HepG2 (cell line): Measurements from ENCODE around the gene GLOD4. TPM values are rescaled to one million over a fixed set of nuclear protein-coding genes. Genes with fewer than 3 reads are reported as not detected.

ENCODE experiments used
- ATAC-seq: fragments of 200-7000 bp; cut with Tn5 transposase; 3 replicates; pipeline ENCODE4 v1.9.1; 2020; ENCODE audit warnings: mild to moderate bottlenecking, moderate library complexity
- BruUV-seq: library from RNA; stranded (reverse); fragments of 400-500 nt; replicated peaks from 2 replicates; lab custom pipeline; 2021; lab: Mats Ljungman, UMichigan
- CTCF ChIA-PET: fragments of 300-600 bp; formaldehyde crosslinking; extraction: SDS; loops from one replicate; lab custom pipeline; 2021; ENCODE audit warnings: low total read pairs, inconsistent platforms, low intra/inter-chr PET ratio; lab: Yijun Ruan, JAX
- POLR2A ChIA-PET: fragments of 350-600 bp; sonication (Branson Sonifier 250); formaldehyde crosslinking; loops from one replicate; lab custom pipeline; 2020; ENCODE audit warnings: antibody characterized with exemption, inconsistent platforms; lab: Yijun Ruan, JAX
- DNase-seq: peaks from one replicate; pipeline ENCODE4 v3.0.0-alpha.2; 2015; ENCODE audit warnings: low spot score
- FAIRE-seq: peaks from 3 replicates; lab custom pipeline; 2011; peaks lifted over from hg19 to GRCh38; lab: Jason Lieb, UNC
- H2AFZ ChIP-seq: one replicate; pipeline ENCODE4 v1.6.1; 2011; ENCODE audit warnings: low read length, inconsistent platforms
- H3K27ac ChIP-seq: fragments of 300-600 bp; 3 replicates; pipeline ENCODE4 v1.8.0; 2011; ENCODE audit warnings: mixed run types, mild to moderate bottlenecking, mixed read lengths, low read length, inconsistent platforms; ENCODE audit not compliant: insufficient read depth; ENCODE audit errors: extremely low read length
- H3K27me3 ChIP-seq, 2 experiments: fragments of 200-600 bp in 1 of 2; 2 replicates in 1 of 2; 3 replicates in 1 of 2; pipeline versions ENCODE4 v1.6.0 to v1.8.0; 2011; ENCODE audit warnings: low read length in 2 of 2, mild to moderate bottlenecking in 2 of 2, moderate library complexity in 2 of 2, inconsistent platforms in 1 of 2; ENCODE audit not compliant: insufficient read depth in 2 of 2, control insufficient read depth in 1 of 2
- H3K36me3 ChIP-seq, 2 experiments: fragments of 200-600 bp in 1 of 2; replicated peaks in 1 of 2; 2 replicates in 1 of 2; 3 replicates in 1 of 2; pipeline versions ENCODE4 v1.5.1 to v1.8.0; 2011; ENCODE audit warnings: low read length in 2 of 2, inconsistent platforms in 1 of 2; ENCODE audit not compliant: insufficient read depth in 2 of 2, control insufficient read depth in 1 of 2
- H3K4me1 ChIP-seq: 2 replicates; pipeline ENCODE4 v1.5.1; 2012; ENCODE audit warnings: low read length, inconsistent platforms; ENCODE audit not compliant: insufficient read depth
- H3K4me2 ChIP-seq: 2 replicates; pipeline ENCODE4 v1.6.0; 2011; ENCODE audit warnings: low read depth, low read length, inconsistent platforms
- H3K4me3 ChIP-seq, 3 experiments: fragments of 200-600 bp in 1 of 3; sonication (generic), shearing (Covaris generic) in 1 of 3; replicated peaks in 1 of 3; 2 replicates each; pipeline ENCODE4 v1.5.1; 2011 to 2016; ENCODE audit warnings: low read length in 3 of 3, inconsistent platforms in 2 of 3, low read depth in 2 of 3, mild to moderate bottlenecking in 2 of 3, control low read depth in 1 of 3, mixed read lengths in 1 of 3; ENCODE audit not compliant: insufficient read depth in 1 of 3
- H3K79me2 ChIP-seq: one replicate; pipeline ENCODE4 v1.6.1; 2011; ENCODE audit warnings: low read length, inconsistent platforms; ENCODE audit not compliant: insufficient read depth
- H3K9ac ChIP-seq: 2 replicates; pipeline ENCODE4 v1.6.0; 2011; ENCODE audit warnings: mild to moderate bottlenecking, low read depth, low read length, inconsistent platforms; ENCODE audit not compliant: insufficient read depth
- H3K9me3 ChIP-seq: 2 replicates; pipeline ENCODE4 v1.5.1; 2012; ENCODE audit warnings: mild to moderate bottlenecking, low read length
- H4K20me1 ChIP-seq: 2 replicates; pipeline ENCODE4 v1.6.0; 2011; ENCODE audit warnings: inconsistent platforms, mild to moderate bottlenecking, low read length, moderate library complexity; ENCODE audit not compliant: insufficient read depth
- ATRX ChIP-seq: sonication (generic); formaldehyde crosslinking; IDR thresholded peaks from 2 replicates; pipeline ENCODE4 v1.4.0; 2020; ENCODE audit warnings: missing genetic modification reagents, borderline replicate concordance
- DR1 ChIP-seq: sonication (generic); formaldehyde crosslinking; IDR thresholded peaks from 2 replicates; pipeline ENCODE4 v1.8.0; 2021; ENCODE audit warnings: mild to moderate bottlenecking, missing genetic modification reagents, inconsistent platforms
- FUBP1 ChIP-seq: sonication (generic); formaldehyde crosslinking; IDR thresholded peaks from 2 replicates; pipeline ENCODE4 v1.5.1; 2020; ENCODE audit warnings: missing genetic modification reagents, mild to moderate bottlenecking, borderline replicate concordance
- HNRNPUL1 ChIP-seq: fragments of 200-400 bp; formaldehyde crosslinking; IDR thresholded peaks from 2 replicates; pipeline ENCODE4 v1.6.1; 2017; ENCODE audit warnings: low read depth, mild to moderate bottlenecking, low read length, moderate library complexity
- PRDM15 ChIP-seq: sonication (generic); formaldehyde crosslinking; IDR thresholded peaks from 2 replicates; pipeline ENCODE4 v1.4.0; 2020; ENCODE audit warnings: missing genetic modification reagents
- SMC3 ChIP-seq: IDR thresholded peaks from 2 replicates; pipeline ENCODE4 v1.6.1; 2011; ENCODE audit warnings: low read length, improper control_type of control experiment
- SP2 ChIP-seq: sonication (generic); formaldehyde crosslinking; IDR thresholded peaks from 2 replicates; pipeline ENCODE4 v1.5.1; 2020; ENCODE audit warnings: mild to moderate bottlenecking, missing genetic modification reagents
- ZNF274 ChIP-seq: sonication (generic); formaldehyde crosslinking; IDR thresholded peaks from 2 replicates; pipeline ENCODE4 v1.5.1; 2020; ENCODE audit warnings: mild to moderate bottlenecking, missing genetic modification reagents
- ZNF30 ChIP-seq: sonication (generic); formaldehyde crosslinking; IDR thresholded peaks from 2 replicates; pipeline ENCODE4 v1.5.0; 2020; ENCODE audit warnings: mild to moderate bottlenecking, missing genetic modification reagents
- ZNF350 ChIP-seq: sonication (generic); formaldehyde crosslinking; IDR thresholded peaks from 2 replicates; pipeline ENCODE4 v1.4.0; 2020; ENCODE audit warnings: mild to moderate bottlenecking, low read depth, missing genetic modification reagents, borderline replicate concordance
- ZNF580 ChIP-seq: IDR thresholded peaks from 2 replicates; pipeline ENCODE4 v1.6.1; 2016; ENCODE audit warnings: low read depth, borderline replicate concordance
- ZNF800 ChIP-seq: sonication (generic); formaldehyde crosslinking; IDR thresholded peaks from 2 replicates; pipeline ENCODE4 v1.4.0; 2020; ENCODE audit warnings: missing genetic modification reagents
- ZXDC ChIP-seq: sonication (generic); formaldehyde crosslinking; IDR thresholded peaks from 2 replicates; pipeline ENCODE4 v1.5.0; 2020; ENCODE audit warnings: mild to moderate bottlenecking, missing genetic modification reagents
- WGBS: methylation state at CpG from one replicate; pipeline ENCODE4 v1.1.6; 2017; ENCODE audit warnings: low lambda C conversion rate; 5-methylcytosine and 5-hydroxymethylcytosine counted together
- in situ Hi-C: cut with HindIII; loops from 2 replicates; pipeline ENCODE4 v1.10.0; 2017; ENCODE audit warnings: low pct_unique_long_range_greater_than_20kb; ENCODE audit not compliant: extremely low pct_ligation_motif_present
- intact Hi-C: fragments of 100-400 bp; cut with micrococcal nuclease; formaldehyde crosslinking; loops from one replicate; pipeline ENCODE4 v1.10.0; 2022; ENCODE audit not compliant: unreplicated experiment
- polyA plus RNA-seq, 8 experiments: library from polyadenylated mRNA; depleted of rRNA in 3 of 8; stranded (reverse) in 7 of 8; unstranded in 1 of 8; fragments of >200 nt; fragmentation: Illumina TruSeq in 4 of 8; extraction: Trizol in 4 of 8; gene quantifications; 2 replicates each; pipeline versions ENCODE4 v1.2.1 to v1.2.3, GENCODE V29; 2011 to 2016; ENCODE audit warnings: low read depth in 4 of 8, missing spikeins in 1 of 8, mixed read lengths in 1 of 8; ENCODE audit not compliant: insufficient read depth in 1 of 8
- total RNA-seq, 5 experiments: library from RNA; depleted of rRNA; stranded (reverse); fragments of >200 nt; fragmentation: Illumina TruSeq; extraction: Trizol; gene quantifications; 2 replicates each; pipeline ENCODE4 v1.2.3, GENCODE V29; 2016; ENCODE audit warnings: low read depth in 1 of 5

Gene GLOD4
- total and polyA plus RNA-seq, 2 of the 13 experiments (the other 11 are each of a cell fraction or from before 2014, with no cell fraction given), result 53.7 to 87.8 TPM

- intact Hi-C loops, result loop anchor here (5.0 kb wide), 1 partner anchor 198 kb away; the partner anchor contains the start of gene TIMM22
- peaks cover 14% of the 10 kb centered on the region for H3K4me1 ChIP-seq
- no peak for ATAC-seq
- H3K79me2 ChIP-seq, result no peaks in the 10 kb centered on the region
- DNase-seq, result no peak
- peaks cover 1 to 18% of the 10 kb centered on the region in 2 experiments; a peak in 3 of 5 replicates for H3K36me3 ChIP-seq
- no peak overlapping the region for H3K27ac ChIP-seq
- POLR2A ChIA-PET, result interaction anchor here (2.1 kb wide), 1 partner anchor 181 kb away, joined by 6 read pairs; the partner anchor contains the start of gene NXN
- no TSS peak for BruUV-seq
- no peak overlapping the region for H3K4me3 ChIP-seq
- no peak for FAIRE-seq
- H2AFZ ChIP-seq, result no peak overlapping the region
- no peak overlapping the region for H3K4me2 ChIP-seq
- no peak overlapping the region for H3K9ac ChIP-seq
- H3K9me3 ChIP-seq, result no peaks in the 10 kb centered on the region
- in situ Hi-C loops, result no loop called here
- H3K27me3 ChIP-seq, result no peaks in the 10 kb centered on the region
- WGBS, result 92% methylated on average over 7 of the region's 11 CpGs
- CTCF ChIA-PET, result no interaction called here
- no peaks in the 10 kb centered on the region for H4K20me1 ChIP-seq
- TF ChIP-seq SP2 (no peak), HNRNPUL1 (no peak), SMC3 (no peak), ATRX (CRISPR knock-in tag) (no peak), FUBP1 (no peak), ZNF350 (CRISPR knock-in tag) (no peak), PRDM15 (no peak), ZNF30 (CRISPR knock-in tag) (no peak), ZNF274 (CRISPR knock-in tag) (no peak), DR1 (CRISPR knock-in tag) (no peak), ZNF800 (CRISPR knock-in tag) (no peak), ZXDC (no peak), ZNF580 (CRISPR knock-in tag) (no peak)
These were observed 17.2 kb upstream of the GLOD4 start for GRCh38 chr17:799261-799660.
